ENCODE results near the gene SBNO2.

SBNO2 gene

DNA sequence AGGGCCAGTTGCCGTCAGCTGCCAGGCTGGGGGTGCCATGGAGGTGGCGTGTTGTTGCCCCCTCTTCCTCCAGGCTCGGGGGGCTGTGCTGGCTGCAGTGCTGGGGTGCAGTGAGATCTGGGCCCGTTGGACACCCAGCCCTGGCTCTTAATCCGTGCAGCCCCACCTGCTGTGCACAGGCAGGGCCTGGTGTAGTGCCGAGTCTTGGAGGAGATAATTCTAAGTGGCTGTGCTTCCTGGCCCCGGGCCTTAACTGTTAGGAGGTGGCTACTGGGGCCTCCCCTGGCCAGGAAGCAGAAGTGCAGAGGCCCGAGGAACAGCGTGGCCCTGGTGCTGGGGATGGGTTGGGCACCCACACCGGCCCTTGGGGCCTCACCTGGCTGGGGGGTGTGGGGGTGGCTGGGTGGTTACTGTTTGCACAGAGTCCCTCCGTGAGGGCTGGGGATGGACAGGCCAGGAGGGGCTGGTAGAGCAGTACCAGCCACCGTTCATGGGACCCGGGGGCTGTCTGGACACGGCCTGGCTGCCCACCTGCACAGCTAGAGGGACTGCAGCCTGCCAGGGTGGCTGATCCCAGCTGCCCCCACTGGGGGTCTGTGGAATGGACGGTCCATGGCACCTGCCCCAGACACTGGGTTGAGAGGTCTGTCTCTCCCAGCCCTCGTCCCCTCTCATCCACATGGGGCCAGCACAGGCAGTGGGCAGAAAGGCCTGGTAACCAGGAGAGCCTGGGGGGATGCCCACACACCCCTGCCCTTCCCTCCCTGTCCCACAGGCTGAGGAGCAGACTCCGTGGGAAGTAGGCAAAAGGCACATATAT lies 67.0 kb downstream of the SBNO2 start:
- Histone ChIP-seq H3K36me3 (ENCODE audit: insufficient read depth, low read length) (peaks cover 33% of the 10 kb centered on the region), H3K27me3 (ENCODE audit: control insufficient read depth, insufficient read depth, low read length) (no peaks in the 10 kb centered on the region), H3K4me1 (ENCODE audit: control insufficient read depth, insufficient read depth, low read length) (peaks cover 24% of the 10 kb centered on the region), H3K4me2 (ENCODE audit: low read length) (no peak overlapping the region), H3K4me3 (ENCODE audit: low read length) (no peak overlapping the region), H3K9me3 (replicated peaks; ENCODE audit: low read length) (no peaks in the 10 kb centered on the region), H3K9ac (ENCODE audit: low read depth, low read length) (no peak overlapping the region)

- peaks cover 30% of the 10 kb centered on the region for H3K36me3 ChIP-seq (ENCODE audit: insufficient read depth, low read length)
Measured at GRCh38 chr19:1105873-1106840, 67.9 kb downstream of the SBNO2 start.

DNA sequence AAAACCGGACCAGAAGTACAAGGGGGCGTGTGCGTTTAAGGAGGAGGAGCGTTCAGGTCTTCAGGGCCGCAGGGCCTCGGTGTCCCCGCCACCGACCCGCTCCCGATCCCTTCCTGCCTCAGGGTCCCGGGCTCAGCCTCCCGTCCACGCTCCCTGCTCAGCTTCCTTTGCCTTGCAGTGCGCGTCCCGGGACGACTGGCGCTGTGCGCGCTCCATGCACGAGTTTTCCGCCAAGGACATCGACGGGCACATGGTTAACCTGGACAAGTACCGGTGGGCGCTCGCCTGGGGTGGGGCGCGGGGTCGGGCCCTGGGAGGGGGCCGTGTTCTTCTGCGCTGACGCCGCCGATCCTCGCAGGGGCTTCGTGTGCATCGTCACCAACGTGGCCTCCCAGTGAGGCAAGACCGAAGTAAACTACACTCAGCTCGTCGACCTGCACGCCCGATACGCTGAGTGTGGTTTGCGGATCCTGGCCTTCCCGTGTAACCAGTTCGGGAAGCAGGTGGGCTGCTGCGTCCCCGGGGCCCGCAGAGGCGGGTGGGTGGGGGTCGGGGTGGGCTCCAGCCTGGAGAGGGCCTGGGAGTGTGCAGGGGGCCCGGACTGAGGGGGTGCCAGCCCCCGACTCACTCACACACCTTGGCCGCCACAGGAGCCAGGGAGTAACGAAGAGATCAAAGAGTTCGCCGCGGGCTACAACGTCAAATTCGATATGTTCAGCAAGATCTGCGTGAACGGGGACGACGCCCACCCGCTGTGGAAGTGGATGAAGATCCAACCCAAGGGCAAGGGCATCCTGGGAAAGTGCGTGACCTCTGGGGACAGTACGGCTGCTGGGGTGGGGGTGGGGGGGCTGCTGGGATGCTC lies 68.8 kb downstream of the SBNO2 start:
- peaks cover 34% of the 10 kb centered on the region for H3K4me1 ChIP-seq (ENCODE audit: control insufficient read depth, insufficient read depth, low read length)
- peaks cover 23% of the 10 kb centered on the region for H3K36me3 ChIP-seq (ENCODE audit: insufficient read depth, low read length)
- no peaks in the 10 kb centered on the region for H3K27me3 ChIP-seq (ENCODE audit: control insufficient read depth, insufficient read depth, low read length)
- peak overlapping the region; percentile 75 for H3K4me3 ChIP-seq (ENCODE audit: low read length)
- peak overlapping the region; percentile 90 for H3K4me2 ChIP-seq (ENCODE audit: low read length)
- H3K9ac ChIP-seq (ENCODE audit: low read depth, low read length): peak overlapping the region; percentile 89
- no peaks in the 10 kb centered on the region for H3K9me3 ChIP-seq (replicated peaks; ENCODE audit: low read length)

More at GRCh38 chr19:1105873-1106840, 67.9 kb downstream of the SBNO2 start:
- no peak overlapping the region for H3K9ac ChIP-seq (ENCODE audit: low read depth, low read length)
- H3K4me2 ChIP-seq (ENCODE audit: low read length): peak overlapping the region; percentile 90
- peaks cover 33% of the 10 kb centered on the region for H3K4me1 ChIP-seq (ENCODE audit: control insufficient read depth, insufficient read depth, low read length)
- peak overlapping the region; percentile 75 for H3K4me3 ChIP-seq (ENCODE audit: low read length)
- H3K9me3 ChIP-seq (replicated peaks; ENCODE audit: low read length): no peaks in the 10 kb centered on the region
- no peaks in the 10 kb centered on the region for H3K27me3 ChIP-seq (ENCODE audit: control insufficient read depth, insufficient read depth, low read length)

- Histone ChIP-seq H3K4me2 (ENCODE audit: low read length) (peak overlapping the region; percentile 90), H3K4me1 (ENCODE audit: control insufficient read depth, insufficient read depth, low read length) (peaks cover 38% of the 10 kb centered on the region), H3K9ac (ENCODE audit: low read depth, low read length) (peak overlapping the region; percentile 89), H3K27me3 (ENCODE audit: control insufficient read depth, insufficient read depth, low read length) (no peaks in the 10 kb centered on the region), H3K9me3 (replicated peaks; ENCODE audit: low read length) (no peaks in the 10 kb centered on the region), H3K36me3 (ENCODE audit: insufficient read depth, low read length) (peaks cover 18% of the 10 kb centered on the region), H3K4me3 (ENCODE audit: low read length) (peak overlapping the region; percentile 75)
Measured at GRCh38 chr19:1104311-1105007, 69.6 kb downstream of the SBNO2 start.

GRCh38 chr19:1103708-1104310 lies 70.3 kb downstream of the SBNO2 start, which contains the start of gene GPX4:
TSS of gene GPX4 (plus strand) at chr19:1103994. CDS start at chr19:1104044, 50 bp downstream.
- no peaks in the 10 kb centered on the region for H3K27me3 ChIP-seq (ENCODE audit: control insufficient read depth, insufficient read depth, low read length)
- peak within 1 kb of the TSS; percentile 90 for H3K4me2 ChIP-seq (ENCODE audit: low read length)
- peaks cover 13% of the 10 kb centered on the region for H3K36me3 ChIP-seq (ENCODE audit: insufficient read depth, low read length)
- H3K9me3 ChIP-seq (replicated peaks; ENCODE audit: low read length): no peaks in the 10 kb centered on the region
- H3K4me1 ChIP-seq (ENCODE audit: control insufficient read depth, insufficient read depth, low read length): peaks cover 44% of the 10 kb centered on the region
- H3K9ac ChIP-seq (ENCODE audit: low read depth, low read length): peak within 1 kb of the TSS; percentile 89
- peak within 1 kb of the TSS; percentile 75 for H3K4me3 ChIP-seq (ENCODE audit: low read length)

GRCh38 chr19:1103132-1103707 lies 70.8 kb downstream of the SBNO2 start:
- Histone ChIP-seq H3K9me3 (replicated peaks; ENCODE audit: low read length) (no peaks in the 10 kb centered on the region), H3K9ac (ENCODE audit: low read depth, low read length) (peak overlapping the region; percentile 61), H3K4me1 (ENCODE audit: control insufficient read depth, insufficient read depth, low read length) (peaks cover 50% of the 10 kb centered on the region), H3K4me2 (ENCODE audit: low read length) (peak overlapping the region; percentile 70), H3K36me3 (ENCODE audit: insufficient read depth, low read length) (peaks cover 10% of the 10 kb centered on the region), H3K27me3 (ENCODE audit: control insufficient read depth, insufficient read depth, low read length) (no peaks in the 10 kb centered on the region), H3K4me3 (ENCODE audit: low read length) (peak overlapping the region; percentile 58)

GRCh38 chr19:1102407-1103131 lies 71.5 kb downstream of the SBNO2 start:
- Histone ChIP-seq H3K4me2 (ENCODE audit: low read length) (peak overlapping the region; percentile 70), H3K4me3 (ENCODE audit: low read length) (peak overlapping the region; percentile 49), H3K9me3 (replicated peaks; ENCODE audit: low read length) (no peaks in the 10 kb centered on the region), H3K36me3 (ENCODE audit: insufficient read depth, low read length) (peaks cover 7% of the 10 kb centered on the region), H3K9ac (ENCODE audit: low read depth, low read length) (peak overlapping the region; percentile 74), H3K27me3 (ENCODE audit: control insufficient read depth, insufficient read depth, low read length) (no peaks in the 10 kb centered on the region), H3K4me1 (ENCODE audit: control insufficient read depth, insufficient read depth, low read length) (peaks cover 52% of the 10 kb centered on the region)

GRCh38 chr19:1101337-1101698 lies 72.8 kb downstream of the SBNO2 start:
- no peaks in the 10 kb centered on the region for H3K9me3 ChIP-seq (replicated peaks; ENCODE audit: low read length)
- peak overlapping the region; percentile 67 for H3K4me2 ChIP-seq (ENCODE audit: low read length)
- H3K9ac ChIP-seq (ENCODE audit: low read depth, low read length): peak overlapping the region; percentile 74
- H3K4me3 ChIP-seq (ENCODE audit: low read length): peak overlapping the region; percentile 29
- no peaks in the 10 kb centered on the region for H3K27me3 ChIP-seq (ENCODE audit: control insufficient read depth, insufficient read depth, low read length)
- peaks cover 52% of the 10 kb centered on the region for H3K4me1 ChIP-seq (ENCODE audit: control insufficient read depth, insufficient read depth, low read length)
- H3K36me3 ChIP-seq (ENCODE audit: insufficient read depth, low read length): no peaks in the 10 kb centered on the region

DNA sequence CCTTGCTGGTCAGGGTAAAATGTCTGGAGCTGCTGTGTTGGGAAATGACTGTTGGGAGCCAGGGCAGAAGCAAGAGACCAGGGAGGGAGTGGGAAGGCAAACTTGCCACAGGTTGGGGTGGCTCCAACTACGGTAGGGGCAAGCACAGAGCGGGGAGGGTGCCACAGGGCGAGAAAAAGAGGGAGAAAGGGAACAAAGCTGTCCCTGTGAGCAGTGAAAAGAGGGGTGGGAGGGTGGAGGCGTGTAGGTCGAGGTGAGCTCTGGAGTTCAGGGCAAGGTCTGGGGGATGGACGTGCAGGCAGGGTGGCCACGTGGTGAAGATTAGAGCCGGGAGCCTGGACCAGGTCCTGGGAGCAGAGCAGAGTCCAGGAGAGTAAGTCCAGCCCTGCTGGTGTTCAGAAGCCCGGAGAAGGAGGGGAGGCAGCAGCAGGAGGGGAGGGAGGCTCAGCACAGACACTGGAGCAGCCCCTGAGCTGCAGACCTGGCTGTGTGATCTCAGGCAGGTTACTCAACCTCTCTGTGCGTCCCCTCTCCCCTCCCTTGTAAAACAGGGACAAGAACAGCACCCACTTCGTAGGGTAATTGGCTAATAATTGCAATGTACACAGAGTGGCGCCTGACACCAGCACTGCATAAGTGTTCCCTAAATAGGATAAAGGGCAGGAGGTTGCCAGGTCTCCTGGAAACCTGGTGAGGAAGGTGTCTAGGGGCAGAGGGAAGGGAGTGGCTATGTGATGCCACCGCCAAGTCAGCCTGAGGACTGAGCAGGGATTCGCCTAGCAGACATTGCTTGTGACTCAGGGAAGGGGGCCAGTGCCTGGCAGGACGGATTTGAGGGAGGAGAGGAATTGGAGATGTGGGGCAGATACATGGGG lies 75.7 kb downstream of the SBNO2 start:
- Histone ChIP-seq H3K27me3 (ENCODE audit: control insufficient read depth, insufficient read depth, low read length) (no peaks in the 10 kb centered on the region), H3K4me3 (ENCODE audit: low read length) (no peak overlapping the region), H3K36me3 (ENCODE audit: insufficient read depth, low read length) (no peaks in the 10 kb centered on the region), H3K4me2 (ENCODE audit: low read length) (no peak overlapping the region), H3K4me1 (ENCODE audit: control insufficient read depth, insufficient read depth, low read length) (peaks cover 49% of the 10 kb centered on the region), H3K9me3 (replicated peaks; ENCODE audit: low read length) (no peaks in the 10 kb centered on the region), H3K9ac (ENCODE audit: low read depth, low read length) (peak overlapping the region; percentile 39)
